Vagina (tissue), 2 donors: ENCODE data around the gene ESAM. TPM values are rescaled to one million over a fixed set of nuclear protein-coding genes. Genes with fewer than 3 reads are reported as not detected.
A peak's percentile ranks its signal among the peaks of the same experiment; 100 is the strongest.

Experiments used
- DNase-seq, 2 donors: peaks; one replicate each; pipeline ENCODE4 v3.0.0-alpha.2; 2017; ENCODE audit errors: extremely low spot score in 2 of 2
- H3K27ac ChIP-seq: fragments of 200-600 bp; sonication (generic); one replicate; pipeline ENCODE4 v1.5.1; 2019
- H3K27me3 ChIP-seq: fragments of 200-600 bp; sonication (generic); one replicate; pipeline ENCODE4 v1.5.1; 2019
- H3K36me3 ChIP-seq, 2 donors: fragments of 200-600 bp; sonication (generic); one replicate each; pipeline ENCODE4 v1.5.1; 2017 to 2019
- H3K4me1 ChIP-seq: fragments of 200-600 bp; sonication (generic); one replicate; pipeline ENCODE4 v1.5.1; 2019
- H3K4me3 ChIP-seq, 2 donors: fragments of 200-600 bp; sonication (generic); 1 replicate in 1 of 2; 2 replicates in 1 of 2; pipeline ENCODE4 v1.5.1; 2016 to 2019
- H3K9me3 ChIP-seq: fragments of 200-600 bp; sonication (generic); one replicate; pipeline ENCODE4 v1.5.1; 2019
- POLR2A ChIP-seq, 2 donors: fragments of 450-650 bp; IDR thresholded peaks; one replicate each; pipeline ENCODE4 v1.6.1; 2017; ENCODE audit warnings: antibody characterized with exemption in 2 of 2, mild to moderate bottlenecking in 2 of 2, moderate library complexity in 2 of 2
- POLR2AphosphoS5 ChIP-seq, 2 donors: sonication (generic); formaldehyde crosslinking; IDR thresholded peaks; one replicate each; pipeline ENCODE4 v1.9.0; 2017; ENCODE audit warnings: antibody characterized with exemption in 2 of 2, mild to moderate bottlenecking in 2 of 2, low read depth in 1 of 2; ENCODE audit not compliant: insufficient read depth in 1 of 2
- intact Hi-C: fragments of 100-400 bp; cut with DNase I; formaldehyde crosslinking; loops from one replicate; pipeline ENCODE4 v1.15.1; 2023
- total RNA-seq: library from RNA; depleted of rRNA; stranded (reverse); fragments of >200 nt; gene quantifications from one replicate; pipeline ENCODE4 v1.2.3, GENCODE V29; 2016
- TF ChIP-seq, protein P1 (sequence below), 3 experiments: fragments of 450-650 bp in 2 of 3; fragments of 200-600 bp in 1 of 3; sonication (generic) in 1 of 3; IDR thresholded peaks; one replicate each; pipeline ENCODE4 v1.5.1; 2017 to 2019; ENCODE audit warnings: antibody characterized with exemption in 3 of 3, mild to moderate bottlenecking in 2 of 3, moderate library complexity in 2 of 3

The ESAM gene
- total RNA-seq, 1 donor from 2014 or later, result 34.9 TPM

DNA sequence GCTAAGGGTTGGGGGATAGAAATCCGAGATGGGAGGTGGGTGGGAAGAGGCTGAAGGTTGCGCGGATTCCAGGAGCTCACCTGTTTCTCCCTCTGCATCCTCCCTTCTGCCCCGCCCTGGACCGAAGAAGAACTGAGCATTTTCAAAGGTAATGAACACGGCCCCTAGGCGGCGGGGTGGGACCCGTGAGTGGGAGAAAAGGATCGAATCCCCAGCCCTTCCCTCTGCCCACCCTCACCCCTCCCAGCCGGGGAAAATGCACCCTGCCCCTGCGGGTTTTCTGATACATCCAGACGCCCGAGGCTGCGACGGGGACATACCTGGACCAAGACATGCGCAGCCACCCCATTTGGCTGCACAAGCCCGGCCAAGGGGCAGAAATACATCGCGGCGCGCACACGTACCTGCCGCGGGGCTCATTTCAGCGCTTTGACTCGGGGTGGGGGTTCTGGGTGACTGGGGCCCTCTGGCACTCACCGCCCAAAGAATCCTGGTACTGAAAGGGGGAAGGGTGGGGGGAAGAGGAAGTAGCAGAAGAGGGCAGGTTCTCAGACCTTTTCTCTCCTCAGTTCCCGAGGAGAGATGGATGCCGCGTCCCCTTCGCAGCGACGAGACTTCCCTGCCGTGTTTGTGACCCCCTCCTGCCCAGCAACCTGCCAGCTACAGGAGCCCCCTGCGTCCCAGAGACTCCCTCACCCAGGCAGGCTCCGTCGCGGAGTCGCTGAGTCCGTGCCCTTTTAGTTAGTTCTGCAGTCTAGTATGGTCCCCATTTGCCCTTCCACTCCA is 16.1 kb downstream of the ESAM start:
- peak overlapping the region; percentile 48 to 55 for H3K4me3 ChIP-seq
- H3K4me1 ChIP-seq, result peaks cover 23% of the 10 kb centered on the region
- H3K36me3 ChIP-seq, result no peaks in the 10 kb centered on the region
- no peak for DNase-seq
- peak overlapping the region; percentile 65 for H3K27ac ChIP-seq
- TF ChIP-seq, protein P1, sequence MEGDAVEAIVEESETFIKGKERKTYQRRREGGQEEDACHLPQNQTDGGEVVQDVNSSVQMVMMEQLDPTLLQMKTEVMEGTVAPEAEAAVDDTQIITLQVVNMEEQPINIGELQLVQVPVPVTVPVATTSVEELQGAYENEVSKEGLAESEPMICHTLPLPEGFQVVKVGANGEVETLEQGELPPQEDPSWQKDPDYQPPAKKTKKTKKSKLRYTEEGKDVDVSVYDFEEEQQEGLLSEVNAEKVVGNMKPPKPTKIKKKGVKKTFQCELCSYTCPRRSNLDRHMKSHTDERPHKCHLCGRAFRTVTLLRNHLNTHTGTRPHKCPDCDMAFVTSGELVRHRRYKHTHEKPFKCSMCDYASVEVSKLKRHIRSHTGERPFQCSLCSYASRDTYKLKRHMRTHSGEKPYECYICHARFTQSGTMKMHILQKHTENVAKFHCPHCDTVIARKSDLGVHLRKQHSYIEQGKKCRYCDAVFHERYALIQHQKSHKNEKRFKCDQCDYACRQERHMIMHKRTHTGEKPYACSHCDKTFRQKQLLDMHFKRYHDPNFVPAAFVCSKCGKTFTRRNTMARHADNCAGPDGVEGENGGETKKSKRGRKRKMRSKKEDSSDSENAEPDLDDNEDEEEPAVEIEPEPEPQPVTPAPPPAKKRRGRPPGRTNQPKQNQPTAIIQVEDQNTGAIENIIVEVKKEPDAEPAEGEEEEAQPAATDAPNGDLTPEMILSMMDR (IDR thresholded peaks at IDR 0.05), result no peak
- TF ChIP-seq POLR2AphosphoS5 (IDR thresholded peaks at IDR 0.05; ENCODE audit: insufficient read depth in 1 of 2, low read depth in 1 of 2) (no peak), POLR2A (IDR thresholded peaks at IDR 0.05) (no peak)
- H3K9me3 ChIP-seq, result no peaks in the 10 kb centered on the region
- no peaks in the 10 kb centered on the region for H3K27me3 ChIP-seq
- intact Hi-C loops, result loop anchor here (5.0 kb wide), 1 partner anchor 74 kb away; the partner anchor contains the start of genes SIAE and SPA17

GRCh38 chr11:124745270-124745834 is 16.7 kb downstream of the ESAM start:
- H3K36me3 ChIP-seq, result no peaks in the 10 kb centered on the region
- H3K27me3 ChIP-seq, result no peaks in the 10 kb centered on the region
- no peak for DNase-seq
- intact Hi-C loops, result loop anchor here (5.0 kb wide), 1 partner anchor 73 kb away; the partner anchor contains the start of genes SIAE and SPA17
- TF ChIP-seq POLR2AphosphoS5 (IDR thresholded peaks at IDR 0.05; ENCODE audit: insufficient read depth in 1 of 2, low read depth in 1 of 2), result no peak
- no peak for TF ChIP-seq POLR2A (IDR thresholded peaks at IDR 0.05)
- TF ChIP-seq, protein P1 (IDR thresholded peaks at IDR 0.05), result no peak
- no peaks in the 10 kb centered on the region for H3K9me3 ChIP-seq
- H3K27ac ChIP-seq, result no peak overlapping the region
- H3K4me1 ChIP-seq, result peaks cover 29% of the 10 kb centered on the region
- peak overlapping the region; percentile 48 to 55 for H3K4me3 ChIP-seq

GRCh38 chr11:124743050-124743449 is 19.0 kb downstream of the ESAM start:
- Histone ChIP-seq H3K9me3 (no peaks in the 10 kb centered on the region), H3K4me3 (no peak overlapping the region), H3K27me3 (no peaks in the 10 kb centered on the region), H3K4me1 (peaks cover 42% of the 10 kb centered on the region), H3K36me3 (no peaks in the 10 kb centered on the region), H3K27ac (no peak overlapping the region)
- intact Hi-C loops, result no loop called here
- TF ChIP-seq, protein P1 (IDR thresholded peaks at IDR 0.05), result no peak
- no peak for TF ChIP-seq POLR2AphosphoS5 (IDR thresholded peaks at IDR 0.05; ENCODE audit: insufficient read depth in 1 of 2, low read depth in 1 of 2)
- TF ChIP-seq POLR2A (IDR thresholded peaks at IDR 0.05), result no peak
- no peak for DNase-seq

DNA sequence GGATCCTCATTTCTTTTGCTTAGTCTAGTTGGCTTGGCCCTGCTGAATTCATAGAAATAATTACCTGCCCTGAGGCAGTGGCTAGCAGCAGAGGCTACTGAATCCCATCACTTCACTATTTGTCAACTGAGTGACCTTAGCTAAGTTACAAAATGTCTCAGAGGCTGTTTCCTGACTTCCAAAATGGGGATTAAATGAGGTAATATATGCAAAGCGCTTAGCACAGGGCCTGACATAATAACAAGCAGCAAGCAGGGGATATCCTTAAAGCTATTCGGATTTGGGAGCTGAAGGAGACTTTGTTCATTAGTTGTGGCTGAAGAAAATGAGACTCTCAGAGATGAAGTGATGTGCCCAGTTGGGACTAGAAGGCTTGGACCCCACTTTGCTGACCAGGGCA is 19.5 kb downstream of the ESAM start:
- Histone ChIP-seq H3K4me1 (peaks cover 42% of the 10 kb centered on the region), H3K27ac (no peak overlapping the region), H3K27me3 (no peaks in the 10 kb centered on the region), H3K4me3 (no peak overlapping the region), H3K36me3 (no peaks in the 10 kb centered on the region), H3K9me3 (no peaks in the 10 kb centered on the region)
- no peak for TF ChIP-seq POLR2AphosphoS5 (IDR thresholded peaks at IDR 0.05; ENCODE audit: insufficient read depth in 1 of 2, low read depth in 1 of 2)
- no peak for TF ChIP-seq POLR2A (IDR thresholded peaks at IDR 0.05)
- TF ChIP-seq, protein P1 (IDR thresholded peaks at IDR 0.05), result no peak
- intact Hi-C loops, result no loop called here
- DNase-seq, result no peak
